ENCODE measurements around the gene DCP1B.
A peak's percentile ranks its signal among the peaks of the same experiment; 100 is the strongest.

The DCP1B gene

DNA sequence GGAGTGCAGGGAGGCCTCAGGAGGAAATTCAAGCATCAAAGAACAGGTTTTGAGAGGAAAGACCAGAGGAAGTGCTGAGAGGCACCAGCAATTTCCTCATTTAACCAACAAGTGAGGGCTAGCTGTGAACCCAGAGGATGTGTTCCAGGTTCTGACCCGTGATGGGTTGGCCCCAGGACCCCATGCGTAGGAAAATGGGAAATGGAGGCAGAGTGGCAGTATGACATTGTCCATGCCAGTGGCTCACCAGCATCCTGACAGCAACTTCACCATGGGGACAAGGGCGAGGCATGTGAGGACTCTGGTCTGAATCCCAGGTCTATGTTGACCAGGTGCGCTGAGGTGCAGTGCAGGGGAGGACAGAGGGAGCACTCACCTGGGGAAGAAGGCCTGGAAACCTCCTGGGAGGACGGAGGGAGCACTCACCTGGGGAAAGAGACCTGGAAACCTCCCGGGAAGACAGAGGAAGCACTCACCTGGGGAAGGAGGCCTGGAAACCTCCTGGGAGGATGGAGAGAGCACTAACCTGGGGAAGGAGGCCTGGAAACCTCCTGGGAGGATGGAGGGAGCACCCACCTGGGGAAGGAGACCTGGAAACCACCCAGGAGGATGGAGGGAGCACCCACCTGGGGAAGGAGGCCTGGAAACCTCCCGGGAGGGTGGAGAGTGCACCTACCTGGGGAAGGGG is 79.1 kb downstream of the DCP1B start:
- H3K9ac ChIP-seq: peak overlapping the region; percentile 54
- peaks cover 97% of the 10 kb centered on the region for H3K4me1 ChIP-seq
- peak overlapping the region; percentile 73 for H3K27ac ChIP-seq
- H3K4me3 ChIP-seq: peak overlapping the region; percentile 28; the same call in 1 of the 2 replicates
- H3K9me3 ChIP-seq: no peaks in the 10 kb centered on the region
- peak overlapping the region; percentile 92 for H3K4me2 ChIP-seq
- no peaks in the 10 kb centered on the region for H3K27me3 ChIP-seq
- H3K36me3 ChIP-seq: no peaks in the 10 kb centered on the region
- H4K20me1 ChIP-seq: no peaks in the 10 kb centered on the region
- TF ChIP-seq Cebpa-rat (IDR thresholded peaks at IDR 0.05): no peak

- Histone ChIP-seq H3K4me3 (no peak overlapping the region), H3K36me3 (no peaks in the 10 kb centered on the region), H3K4me2 (peak overlapping the region; percentile 92), H3K27me3 (no peaks in the 10 kb centered on the region), H3K9me3 (no peaks in the 10 kb centered on the region), H3K27ac (peak overlapping the region; percentile 71), H3K9ac (peak overlapping the region; percentile 70; the same call in 1 of the 2 replicates), H4K20me1 (no peaks in the 10 kb centered on the region), H3K4me1 (peaks cover 97% of the 10 kb centered on the region)
- TF ChIP-seq Cebpa-rat (IDR thresholded peaks at IDR 0.05): no peak
Measured at GRCh38 chr12:1922985-1923384, 81.3 kb downstream of the DCP1B start.

DNA sequence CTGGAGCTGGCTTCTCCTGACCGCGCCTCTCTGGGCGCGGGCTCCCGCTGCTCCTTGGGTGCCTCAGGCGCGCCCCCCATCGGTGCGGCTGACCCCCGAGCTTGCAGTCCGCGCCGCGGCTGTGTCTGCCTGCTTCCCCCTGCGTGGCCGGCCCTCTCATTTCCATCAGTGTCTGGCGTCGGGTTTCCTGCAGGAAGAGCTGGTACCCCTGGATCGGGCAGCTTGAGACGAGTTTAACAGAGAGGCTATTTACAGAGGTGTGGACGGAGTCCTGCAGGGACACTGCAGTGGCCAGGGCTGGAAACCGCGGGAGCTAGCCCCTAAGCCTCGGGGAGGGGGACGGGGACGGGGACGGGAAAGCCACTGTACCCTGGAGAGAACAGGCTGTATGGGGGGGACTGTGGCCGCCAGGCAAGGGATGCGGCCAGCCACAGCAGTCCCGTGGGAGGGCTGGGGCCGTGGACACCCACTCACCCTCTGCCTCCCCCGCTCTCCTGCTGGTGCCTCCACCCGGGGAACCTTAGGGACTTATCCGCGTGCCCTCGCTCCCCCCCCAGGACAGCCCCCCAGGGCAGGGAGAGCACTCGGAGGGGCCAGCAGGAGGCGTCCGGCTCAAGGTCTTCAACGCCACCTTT is 82.1 kb downstream of the DCP1B start:
- H3K4me3 ChIP-seq: peak overlapping the region; percentile 57
- H3K9ac ChIP-seq: peak overlapping the region; percentile 70
- no peaks in the 10 kb centered on the region for H3K36me3 ChIP-seq
- H3K4me1 ChIP-seq: peaks cover 97% of the 10 kb centered on the region
- H3K27me3 ChIP-seq: no peaks in the 10 kb centered on the region
- TF ChIP-seq Cebpa-rat (IDR thresholded peaks at IDR 0.05): no peak
- H3K27ac ChIP-seq: peak overlapping the region; percentile 71
- H3K4me2 ChIP-seq: peak overlapping the region; percentile 92
- no peaks in the 10 kb centered on the region for H3K9me3 ChIP-seq
- no peaks in the 10 kb centered on the region for H4K20me1 ChIP-seq

DNA sequence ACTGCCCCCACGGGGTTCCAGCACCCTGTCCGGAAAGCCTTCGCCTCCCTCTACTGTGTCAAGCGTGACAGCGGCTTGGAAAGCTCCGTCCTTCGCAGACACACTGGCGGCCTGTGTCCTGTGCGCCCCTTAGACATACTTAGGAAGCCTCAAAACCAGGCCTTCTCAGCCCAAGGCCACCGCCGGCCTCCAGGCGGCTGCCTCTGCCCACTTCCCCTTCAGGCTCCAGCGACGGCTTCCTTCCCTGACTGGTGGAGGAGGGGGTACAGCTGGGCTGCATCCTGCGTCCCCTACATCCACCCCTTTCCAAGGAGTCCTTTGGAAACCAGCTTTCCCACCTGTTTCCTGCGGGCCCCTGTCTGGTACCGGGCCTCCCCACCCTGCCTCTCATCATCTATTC is 83.3 kb downstream of the DCP1B start:
- Histone ChIP-seq H3K4me2 (peak overlapping the region; percentile 94), H3K27me3 (no peaks in the 10 kb centered on the region), H3K36me3 (no peaks in the 10 kb centered on the region), H3K9me3 (no peaks in the 10 kb centered on the region), H3K4me3 (peak overlapping the region; percentile 70), H3K9ac (peak overlapping the region; percentile 72), H3K27ac (peak overlapping the region; percentile 95), H4K20me1 (no peaks in the 10 kb centered on the region), H3K4me1 (peaks cover 97% of the 10 kb centered on the region)
- TF ChIP-seq Cebpa-rat (IDR thresholded peaks at IDR 0.05): no peak

DNA sequence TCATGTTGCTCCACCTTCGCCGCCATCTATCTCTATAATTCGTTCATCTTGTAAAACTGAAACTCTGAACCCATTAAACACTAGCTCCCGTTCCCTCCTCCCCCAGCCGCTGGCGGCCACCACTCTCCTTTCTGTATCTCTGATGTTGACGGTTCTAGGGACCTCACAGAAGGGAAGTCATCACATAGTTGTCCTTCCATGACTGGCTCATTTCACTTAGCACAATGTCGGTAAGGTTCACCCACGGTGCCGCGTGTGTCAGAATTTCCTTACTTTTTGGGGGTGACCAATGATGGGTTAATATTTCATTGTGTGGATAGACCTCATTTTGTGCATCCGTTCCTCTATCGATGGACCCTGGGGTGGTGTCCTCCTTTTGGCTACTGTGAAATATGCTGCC is 83.8 kb downstream of the DCP1B start:
- H3K27me3 ChIP-seq: no peaks in the 10 kb centered on the region
- no peaks in the 10 kb centered on the region for H3K9me3 ChIP-seq
- peaks cover 97% of the 10 kb centered on the region for H3K4me1 ChIP-seq
- no peaks in the 10 kb centered on the region for H3K36me3 ChIP-seq
- peak overlapping the region; percentile 72 for H3K9ac ChIP-seq
- peak overlapping the region; percentile 95 for H3K27ac ChIP-seq
- peak overlapping the region; percentile 70 for H3K4me3 ChIP-seq
- no peak for TF ChIP-seq Cebpa-rat (IDR thresholded peaks at IDR 0.05)
- H3K4me2 ChIP-seq: peak overlapping the region; percentile 94
- H4K20me1 ChIP-seq: no peaks in the 10 kb centered on the region

DNA sequence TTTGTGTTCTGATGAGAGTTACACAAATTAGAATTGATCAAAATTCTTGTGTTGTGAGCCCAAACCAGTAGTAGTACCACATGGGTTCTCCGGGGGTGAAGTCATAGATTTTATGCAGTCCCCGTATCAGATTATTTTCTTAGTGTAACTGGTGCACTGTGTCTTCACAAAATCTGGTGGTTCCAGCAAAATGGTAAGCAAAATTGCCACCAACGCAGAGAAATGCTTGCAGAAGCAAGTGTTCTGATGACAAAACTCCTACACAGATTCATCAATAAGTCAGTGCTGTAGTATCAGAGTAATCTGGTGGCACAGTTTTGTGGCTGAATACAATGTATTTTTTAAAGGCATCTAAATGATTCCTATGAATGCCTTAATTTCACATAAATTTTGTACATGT is 84.5 kb downstream of the DCP1B start:
- no peak for TF ChIP-seq Cebpa-rat (IDR thresholded peaks at IDR 0.05)
- H3K4me2 ChIP-seq: peak overlapping the region; percentile 94
- peak overlapping the region; percentile 95 for H3K27ac ChIP-seq
- H3K4me3 ChIP-seq: peak overlapping the region; percentile 70
- H3K9ac ChIP-seq: peak overlapping the region; percentile 88; the same call in 1 of the 2 replicates
- no peaks in the 10 kb centered on the region for H3K9me3 ChIP-seq
- H3K27me3 ChIP-seq: no peaks in the 10 kb centered on the region
- H3K36me3 ChIP-seq: no peaks in the 10 kb centered on the region
- peaks cover 97% of the 10 kb centered on the region for H3K4me1 ChIP-seq
- no peaks in the 10 kb centered on the region for H4K20me1 ChIP-seq

DNA sequence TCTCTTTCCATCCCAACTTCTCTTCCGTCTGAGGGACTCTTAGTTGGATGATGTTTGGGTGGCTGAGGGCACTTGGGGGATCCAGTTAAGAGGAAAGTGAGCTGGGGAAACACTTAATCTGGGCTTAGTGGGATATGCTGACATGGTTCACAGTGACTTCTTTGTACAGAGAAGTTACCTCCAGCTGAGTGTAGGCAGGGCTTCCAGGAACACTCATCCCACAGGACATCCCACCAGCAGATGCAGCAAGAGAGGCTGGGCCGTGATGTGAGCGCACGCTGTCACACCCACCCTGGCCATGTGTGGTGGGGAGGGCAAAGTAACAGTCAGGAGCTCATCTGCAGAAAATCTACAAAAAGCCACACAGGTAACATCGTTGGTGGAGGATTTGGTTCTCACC is 85.0 kb downstream of the DCP1B start:
- Histone ChIP-seq H3K9ac (peak overlapping the region; percentile 88), H3K36me3 (no peaks in the 10 kb centered on the region), H3K27ac (peak overlapping the region; percentile 95), H3K9me3 (no peaks in the 10 kb centered on the region), H3K4me3 (peak overlapping the region; percentile 70), H3K4me1 (peaks cover 97% of the 10 kb centered on the region), H3K27me3 (no peaks in the 10 kb centered on the region), H4K20me1 (no peaks in the 10 kb centered on the region), H3K4me2 (peak overlapping the region; percentile 94)
- TF ChIP-seq Cebpa-rat (IDR thresholded peaks at IDR 0.05): no peak

DNA sequence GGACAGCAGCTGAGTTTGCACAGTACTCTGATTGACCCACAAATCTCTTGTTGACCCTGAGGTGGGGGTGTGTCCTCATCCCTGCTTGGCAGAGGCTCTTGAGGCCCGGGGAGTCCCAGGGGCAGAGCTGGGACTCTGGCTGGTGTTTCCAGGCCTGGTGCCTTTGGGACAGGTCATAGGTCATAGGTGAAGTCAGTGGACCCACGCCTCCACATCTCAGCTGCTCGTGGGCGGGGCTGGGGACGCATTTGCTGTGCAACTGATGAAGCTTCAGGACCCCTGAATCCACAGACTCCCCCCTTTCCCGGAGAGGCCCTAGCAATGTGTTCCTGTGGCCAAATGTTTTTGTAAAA is 85.4 kb downstream of the DCP1B start:
- H3K4me2 ChIP-seq: peak overlapping the region; percentile 94
- H3K36me3 ChIP-seq: no peaks in the 10 kb centered on the region
- H3K4me1 ChIP-seq: peaks cover 97% of the 10 kb centered on the region
- H3K4me3 ChIP-seq: peak overlapping the region; percentile 70
- H4K20me1 ChIP-seq: no peaks in the 10 kb centered on the region
- TF ChIP-seq Cebpa-rat (IDR thresholded peaks at IDR 0.05): no peak
- H3K27ac ChIP-seq: peak overlapping the region; percentile 95
- peak overlapping the region; percentile 88 for H3K9ac ChIP-seq
- no peaks in the 10 kb centered on the region for H3K9me3 ChIP-seq
- H3K27me3 ChIP-seq: no peaks in the 10 kb centered on the region

DNA sequence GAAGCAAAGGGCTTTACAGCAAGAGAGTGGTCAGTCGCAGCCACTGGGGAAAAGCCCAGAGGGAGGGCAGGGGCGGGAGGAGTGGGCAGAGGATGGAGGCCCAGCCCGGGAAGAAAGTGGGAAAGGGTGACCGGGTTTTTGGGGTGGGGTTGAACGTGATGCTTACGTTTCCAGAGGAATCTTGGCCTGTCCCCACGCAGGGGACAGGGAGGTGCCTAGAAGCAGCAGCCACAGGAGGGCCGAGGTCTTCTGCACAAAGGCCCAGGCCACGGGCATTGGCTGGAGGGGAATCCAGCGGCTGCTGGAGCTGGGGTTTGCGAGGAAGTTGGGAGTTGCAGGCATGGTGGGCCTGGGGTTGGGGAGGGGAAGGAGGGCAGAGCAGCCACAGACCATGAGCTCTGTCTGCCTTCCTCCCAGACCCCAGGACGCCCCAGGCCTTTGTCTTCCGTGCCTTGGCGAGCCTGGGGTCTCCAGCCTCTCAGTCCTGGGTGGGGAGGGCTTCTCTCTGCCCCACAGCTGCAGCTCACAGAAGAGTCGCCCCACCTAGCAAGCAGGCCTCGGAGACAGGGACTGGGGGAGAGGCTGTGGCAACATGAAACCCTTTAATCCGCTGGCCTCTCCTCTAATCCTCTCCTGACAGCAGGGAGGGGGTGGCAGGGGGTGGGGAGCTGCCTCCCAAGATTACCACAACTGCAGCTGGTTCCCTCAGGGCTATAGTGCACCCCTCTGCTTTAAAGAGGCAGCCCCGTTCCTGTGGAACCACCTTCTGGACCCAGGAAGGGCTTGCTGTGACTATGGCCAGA is 86.0 kb downstream of the DCP1B start, which contains the start of gene CACNA2D4:
TSS of gene CACNA2D4 (minus strand) at position 572 of the 803 bp plus-strand sequence. CDS start at position 393, 179 bp downstream.
- TF ChIP-seq Cebpa-rat (IDR thresholded peaks at IDR 0.05): no peak
- peaks cover 97% of the 10 kb centered on the region for H3K4me1 ChIP-seq
- H3K4me2 ChIP-seq: peak within 1 kb of the TSS; percentile 94

More for the DNA sequence above, 86.0 kb downstream of the DCP1B start, which contains the start of gene CACNA2D4:
- H3K9ac ChIP-seq: peak within 1 kb of the TSS; percentile 88
- no peaks in the 10 kb centered on the region for H4K20me1 ChIP-seq
- H3K27me3 ChIP-seq: no peaks in the 10 kb centered on the region
- H3K36me3 ChIP-seq: no peaks in the 10 kb centered on the region
- peak within 1 kb of the TSS; percentile 95 for H3K27ac ChIP-seq
- peak within 1 kb of the TSS; percentile 70 for H3K4me3 ChIP-seq
- H3K9me3 ChIP-seq: no peaks in the 10 kb centered on the region
